Stimulated activated CD4-positive, alpha-beta T cell treated with anti-CD3 and anti-CD28 coated beads, Interleukin-1b, Interleukin-23, amount 100 ng/mL, for 48 hours (primary cell): ENCODE data around the gene SEPTIN5.

Experiments
- DNase-seq: peaks from one replicate; pipeline ENCODE4 v3.0.0-alpha.2; 2020

The SEPTIN5 gene

DNA sequence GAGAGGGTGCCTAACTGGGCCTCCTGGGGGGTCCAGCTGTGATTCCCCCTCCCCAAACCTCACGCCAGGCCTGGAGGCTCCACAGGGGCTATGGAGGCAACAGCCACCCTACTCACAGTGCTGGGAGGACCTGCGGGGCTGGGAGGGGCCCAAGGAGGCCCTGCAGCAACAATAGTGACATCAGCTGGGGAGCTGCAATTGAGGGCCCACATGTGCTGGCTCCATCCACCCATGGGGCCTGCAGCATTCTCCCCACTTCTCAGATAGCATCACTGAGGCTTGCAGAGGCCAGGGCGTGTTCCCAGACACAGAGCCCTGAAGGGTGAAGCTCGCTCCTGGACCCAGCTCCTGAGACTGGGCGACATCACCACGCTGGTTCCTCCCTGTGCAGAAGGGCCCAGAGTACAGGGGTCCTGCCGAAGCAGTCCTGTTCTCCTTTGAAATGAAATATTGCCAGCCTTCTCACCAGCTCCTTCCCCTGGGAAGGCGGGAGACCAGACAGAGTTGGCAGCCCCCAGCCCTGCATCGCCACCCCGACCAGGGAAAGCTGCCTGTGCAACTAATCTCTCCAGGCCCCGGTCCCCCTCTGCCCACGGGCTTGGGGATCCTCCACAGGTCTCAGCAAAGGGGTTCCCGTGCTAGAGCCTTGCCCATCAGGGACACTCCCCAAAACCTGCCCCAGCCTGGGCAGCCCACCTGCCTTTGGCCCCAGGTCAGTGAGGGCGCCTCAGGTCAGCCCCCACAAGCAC lies 37.4 kb downstream of the SEPTIN5 start:
- DNase-seq, result no peak

DNA sequence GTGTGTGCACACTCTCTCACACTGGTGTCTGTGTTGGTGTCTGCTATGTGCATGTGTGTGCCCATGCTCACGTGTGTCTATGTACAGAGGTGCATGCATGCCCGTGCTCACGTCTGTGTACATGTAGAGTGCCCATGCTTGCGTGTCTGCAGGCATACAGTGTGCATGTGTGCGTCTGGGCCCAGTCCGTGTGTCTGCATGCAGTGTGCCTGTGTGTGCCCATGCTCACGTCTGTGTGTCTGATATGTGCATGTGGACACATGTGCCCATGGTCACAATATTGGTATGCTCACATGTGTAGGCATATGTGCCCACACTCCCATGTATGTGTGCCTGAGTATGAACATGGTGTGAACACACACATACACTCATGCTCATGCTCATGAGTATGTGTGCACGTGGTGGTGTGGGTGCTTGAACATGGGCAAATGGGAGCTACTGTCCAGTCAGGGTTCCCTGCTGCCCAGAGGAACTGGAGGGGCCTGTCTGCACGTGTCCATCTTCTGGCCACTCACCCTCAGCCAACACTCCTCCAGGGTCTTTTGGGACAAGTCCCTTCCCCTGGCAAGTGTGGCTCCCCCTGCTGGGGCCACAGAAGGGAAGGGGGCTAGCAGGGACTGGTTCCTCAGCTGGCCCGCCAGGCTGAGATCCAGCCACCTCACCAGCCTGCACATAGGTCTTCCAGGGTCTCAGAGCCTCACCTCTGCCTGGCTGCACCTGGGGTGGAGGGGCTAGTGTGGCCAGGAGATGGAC lies 39.0 kb downstream of the SEPTIN5 start:
- no peak for DNase-seq

DNA sequence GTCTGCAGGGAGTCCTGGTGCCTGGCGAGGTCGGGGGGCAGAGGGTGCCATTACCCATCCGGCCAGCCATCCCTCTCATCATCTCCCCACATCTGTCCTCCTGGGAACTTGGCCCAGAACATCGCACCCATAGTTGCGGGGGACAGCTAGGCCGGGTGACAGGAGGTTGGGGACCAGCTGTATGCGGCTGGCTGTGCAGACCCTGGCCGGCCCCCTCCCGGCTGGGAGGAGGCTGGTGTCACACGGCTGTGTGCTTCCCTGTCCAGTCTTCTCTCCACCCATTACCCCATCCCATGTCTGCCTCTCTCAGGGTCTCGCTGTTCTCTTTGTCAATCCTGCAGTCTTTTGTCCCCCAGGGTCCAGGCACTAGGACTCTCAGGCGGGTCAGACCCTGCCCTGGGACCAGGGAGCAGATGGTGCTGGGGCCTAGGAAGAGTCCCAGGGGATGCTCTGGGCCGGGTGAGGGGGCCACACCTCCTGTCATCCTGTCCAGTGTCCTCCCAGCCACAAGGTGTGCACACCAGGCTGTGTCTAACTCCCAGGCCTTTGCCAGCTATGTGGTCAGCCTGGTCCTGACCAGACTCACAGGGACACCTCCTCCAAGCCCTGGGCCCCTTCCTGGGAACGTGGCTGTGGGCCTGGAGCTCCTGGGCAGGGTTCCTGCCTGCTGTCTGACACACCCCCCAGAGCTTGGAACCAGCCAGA lies 39.8 kb downstream of the SEPTIN5 start:
- DNase-seq, result no peak

GRCh38 chr22:19754701-19755144 lies 40.4 kb downstream of the SEPTIN5 start:
- DNase-seq, result no peak

DNA sequence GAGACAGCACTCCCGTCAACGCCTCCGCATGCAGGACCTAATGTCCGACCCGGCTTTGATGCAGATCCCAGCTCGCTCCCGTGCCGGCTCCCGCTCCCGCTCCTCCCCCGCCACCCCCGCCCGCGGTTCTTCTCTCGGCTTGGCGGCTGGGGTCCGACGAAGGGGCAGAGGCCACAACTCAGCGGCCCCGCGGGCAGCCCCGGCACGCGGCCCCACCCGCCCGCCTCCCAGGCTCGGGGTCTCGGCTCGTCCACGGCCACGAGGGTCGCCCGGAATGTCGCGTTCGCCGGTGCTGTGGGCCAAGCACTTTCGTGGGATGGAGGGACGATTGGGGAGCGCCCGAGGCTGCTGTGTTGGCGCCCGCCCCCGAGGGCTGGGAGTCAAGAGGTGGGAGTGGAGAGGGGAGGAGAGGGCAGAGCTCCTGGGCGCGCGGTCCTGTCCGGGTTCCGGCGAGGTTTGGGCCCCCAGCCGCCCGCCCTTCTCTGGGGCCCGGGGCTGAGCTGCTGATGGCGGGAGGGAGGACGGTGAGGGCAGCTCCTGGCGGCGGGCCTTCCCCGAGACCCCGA lies 40.9 kb downstream of the SEPTIN5 start:
- no peak for DNase-seq

GRCh38 chr22:19755722-19756287 lies 41.5 kb downstream of the SEPTIN5 start:
- no peak for DNase-seq

GRCh38 chr22:19756288-19757128 lies 42.2 kb downstream of the SEPTIN5 start:
- DNase-seq, result peak; percentile 57

DNA sequence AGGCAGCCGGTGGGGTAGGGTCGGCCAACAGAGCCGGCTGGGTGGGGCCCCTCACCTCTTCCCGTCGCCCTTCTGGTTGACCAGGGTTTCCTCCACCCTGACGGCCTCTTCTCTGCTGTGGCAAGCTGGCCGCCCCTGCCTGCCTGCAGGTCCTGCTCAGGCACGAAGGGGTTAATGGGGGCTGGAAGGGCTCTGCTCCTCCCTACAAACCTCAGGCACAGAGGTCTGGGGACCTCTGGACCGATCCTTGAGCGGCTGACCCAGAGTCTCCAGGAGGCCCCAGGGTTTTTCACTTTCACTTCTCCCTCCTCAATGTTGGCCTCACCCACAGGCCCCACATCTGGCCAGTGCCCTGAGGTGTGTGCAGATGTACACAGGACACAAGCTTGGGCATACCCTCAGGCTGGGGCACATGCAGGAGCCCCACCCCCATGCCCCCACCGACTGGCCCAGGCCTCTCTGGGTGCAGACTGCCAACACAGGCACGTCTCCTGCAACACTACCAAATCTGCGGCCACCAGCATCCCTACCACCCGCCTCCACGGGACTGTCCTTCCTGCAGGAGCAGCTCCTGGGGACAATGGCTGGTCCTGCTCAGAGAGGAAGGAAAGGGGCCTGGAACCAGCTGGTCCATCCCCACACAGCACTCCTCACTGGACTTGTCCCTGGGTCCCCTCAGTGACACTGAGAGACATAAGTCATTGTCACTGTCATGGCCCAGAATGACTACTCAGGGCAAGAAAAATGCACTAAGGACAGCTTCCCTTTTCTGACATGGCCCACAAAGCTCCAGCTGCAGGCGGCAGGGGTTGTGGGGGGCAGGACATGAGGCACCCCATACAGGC lies 43.1 kb downstream of the SEPTIN5 start:
- no peak for DNase-seq

DNA sequence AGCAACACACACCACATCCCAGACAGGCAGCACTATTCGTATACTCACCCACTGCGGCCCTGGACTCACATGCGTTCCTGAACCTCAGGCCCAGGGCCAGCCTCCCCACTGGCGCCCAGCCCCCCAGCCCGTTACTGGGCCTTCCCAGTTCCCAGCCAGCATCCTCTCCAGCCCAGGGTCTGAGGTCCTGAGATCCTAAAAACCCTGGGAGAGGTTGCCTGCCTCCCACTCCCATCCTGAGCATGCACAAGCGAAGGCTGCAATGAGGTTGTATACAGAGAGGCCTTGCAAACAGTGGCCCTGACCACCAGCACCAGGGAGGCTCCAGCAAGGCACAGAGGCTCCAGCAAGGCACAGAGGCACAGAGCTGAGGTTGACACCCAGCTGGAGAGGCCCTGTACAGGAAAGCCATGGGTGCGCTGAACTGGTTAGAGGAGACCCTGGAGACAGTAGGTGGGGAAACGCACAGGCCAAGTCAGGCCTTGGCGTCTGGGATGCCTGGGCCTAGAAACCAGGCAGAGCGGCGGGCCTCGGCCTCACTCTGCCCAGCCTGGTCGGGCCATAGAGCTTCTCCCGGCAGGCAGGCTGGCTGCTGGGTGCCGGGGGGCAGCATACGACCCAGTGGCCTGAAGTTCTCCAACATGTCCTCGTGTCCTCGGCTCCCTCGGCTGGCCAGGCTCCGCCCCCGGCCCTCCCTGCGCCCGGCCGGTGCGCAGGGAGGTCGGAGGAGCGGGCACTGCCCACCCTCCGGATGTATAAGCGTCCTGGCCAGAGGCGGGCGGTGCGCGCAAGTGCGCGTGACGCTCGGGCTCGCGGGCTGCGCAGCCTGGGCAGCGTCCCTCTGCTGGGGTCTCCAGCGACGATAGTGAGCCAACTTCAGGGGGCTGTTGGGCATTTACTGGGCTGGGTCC lies 43.9 kb downstream of the SEPTIN5 start:
- DNase-seq, result no peak

DNA sequence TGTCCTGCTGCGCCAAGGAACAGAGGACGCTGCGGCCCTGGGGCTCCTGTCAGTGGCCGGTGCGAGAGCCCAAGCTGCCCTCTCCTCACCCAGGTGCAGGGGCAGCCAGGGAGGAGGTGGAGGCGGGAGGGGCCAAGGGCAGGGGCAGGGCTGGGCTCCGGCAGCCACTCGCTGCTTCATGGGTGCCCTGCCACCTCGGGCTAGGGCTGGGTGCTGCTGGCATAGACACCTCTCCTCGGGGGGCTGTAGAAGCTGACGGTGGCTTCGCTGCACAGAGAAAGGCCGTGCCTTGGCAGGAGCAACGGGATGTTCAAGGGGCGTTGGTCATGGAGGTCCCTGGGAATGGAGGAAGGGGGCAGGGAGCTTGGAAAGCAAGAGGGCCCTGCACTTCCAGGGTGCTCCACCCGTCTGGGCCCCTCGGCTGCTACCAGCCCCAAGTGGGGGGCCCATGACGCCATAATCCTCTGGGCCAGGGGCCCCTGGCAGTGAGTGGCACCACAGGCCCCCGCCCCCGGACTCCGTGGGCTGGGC lies 44.7 kb downstream of the SEPTIN5 start:
- no peak for DNase-seq

DNA sequence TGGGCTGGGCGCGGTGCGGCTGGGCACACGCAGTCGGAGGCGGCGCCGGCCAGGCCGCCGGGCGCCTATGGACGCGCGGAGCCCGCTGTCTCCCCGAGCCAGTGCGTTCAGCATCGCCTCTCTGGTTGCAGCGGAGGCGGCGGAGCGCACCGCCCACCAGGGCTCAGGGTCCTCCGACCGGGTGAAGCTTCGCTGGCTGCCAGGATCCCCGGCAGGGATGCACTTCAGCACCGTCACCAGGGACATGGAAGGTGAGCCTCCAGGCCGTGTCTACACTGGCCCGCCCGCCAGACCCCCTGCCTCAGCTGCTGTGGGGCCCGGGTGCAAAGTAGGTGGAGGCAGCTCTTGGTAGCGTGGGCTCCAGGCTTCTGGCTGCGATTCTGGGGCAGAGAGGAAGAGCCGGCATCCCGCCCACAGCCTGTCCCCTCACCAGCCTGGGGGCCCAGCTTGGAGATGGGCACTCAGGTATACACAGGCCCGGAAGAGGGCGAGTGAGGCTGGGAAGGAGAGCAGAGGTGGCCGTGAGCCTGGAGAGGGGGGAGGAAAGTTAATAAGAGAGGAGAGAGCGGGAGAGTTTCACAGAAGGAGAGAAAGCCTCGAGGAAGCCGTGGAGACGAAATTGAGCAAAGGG lies 45.2 kb downstream of the SEPTIN5 start:
- no peak for DNase-seq

- no peak for DNase-seq
These were observed 46.0 kb downstream of the SEPTIN5 start, which contains the start of gene TBX1 for GRCh38 chr22:19760058-19760950. TBX1 (plus strand) TSS chr22:19760778; CDS start chr22:19760844, 66 bp downstream.

- no peak for DNase-seq
These were observed 46.8 kb downstream of the SEPTIN5 start for GRCh38 chr22:19760951-19761724.

- DNase-seq, result no peak
These were observed 47.6 kb downstream of the SEPTIN5 start for GRCh38 chr22:19761725-19762567.

DNA sequence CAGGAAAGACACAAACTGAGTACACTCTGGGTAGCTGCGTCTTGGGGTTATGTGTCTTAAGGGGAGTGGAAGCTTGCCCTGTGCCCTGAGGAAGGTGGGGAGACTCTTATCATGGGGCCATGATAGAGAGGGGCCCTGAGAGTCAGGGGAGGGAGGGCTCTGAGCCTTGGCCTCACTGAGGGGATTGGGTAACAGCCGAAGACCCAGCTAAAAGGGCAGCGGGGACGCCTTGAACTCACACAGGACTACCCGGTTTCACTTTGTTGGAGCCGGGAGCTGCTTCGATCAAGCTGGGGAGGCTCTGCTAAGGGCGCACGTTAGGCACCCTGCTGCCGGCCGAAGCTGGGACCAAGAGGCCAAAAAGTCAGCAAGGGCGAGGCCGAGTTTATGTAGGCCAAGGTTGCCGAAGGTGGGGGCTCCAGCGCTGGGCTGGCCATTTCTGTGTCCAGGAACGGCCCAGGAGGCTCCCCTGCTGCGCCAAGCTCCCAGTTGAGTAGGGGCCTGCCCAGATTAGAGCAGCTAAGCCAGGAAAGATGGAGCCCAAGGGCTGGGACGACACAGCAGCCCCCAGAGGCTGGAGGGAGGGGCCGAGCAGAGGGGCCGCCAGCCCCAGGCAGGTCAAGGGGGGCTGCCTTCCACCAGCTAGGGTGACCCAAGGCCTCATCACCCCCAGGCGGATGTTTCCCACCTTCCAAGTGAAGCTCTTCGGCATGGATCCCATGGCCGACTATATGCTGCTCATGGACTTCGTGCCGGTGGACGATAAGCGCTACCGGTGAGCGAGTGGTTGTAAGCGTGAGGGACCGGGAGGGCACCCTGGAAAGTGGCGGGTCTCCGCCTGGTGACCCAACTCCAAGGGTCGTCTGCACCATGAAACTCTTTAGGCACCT lies 48.5 kb downstream of the SEPTIN5 start:
- no peak for DNase-seq
